DND-41 (cell line): Measurements from ENCODE around the gene TMPRSS11E.

Experiments
- ATAC-seq: fragments of 200-7000 bp; cut with Tn5 transposase; 3 replicates; pipeline ENCODE4 v1.9.1; 2021; ENCODE audit warnings: low read depth; ENCODE audit not compliant: insufficient read depth
- DNase-seq: peaks from one replicate; pipeline ENCODE4 v3.0.0-alpha.2; 2020
- H2AFZ ChIP-seq: 2 replicates; pipeline ENCODE4 v1.6.0; 2012; ENCODE audit warnings: low read depth, low read length
- H3K27ac ChIP-seq: 2 replicates; pipeline ENCODE4 v1.5.1; 2012; ENCODE audit warnings: low read length, inconsistent platforms
- H3K27me3 ChIP-seq: fragments of 200-600 bp; sonication (generic); 2 replicates; pipeline ENCODE4 v1.6.0; 2012; ENCODE audit warnings: low read length, mild to moderate bottlenecking, inconsistent platforms; ENCODE audit not compliant: insufficient read depth, poor library complexity
- H3K36me3 ChIP-seq: 2 replicates; pipeline ENCODE4 v1.5.1; 2012; ENCODE audit warnings: low read length, inconsistent platforms; ENCODE audit not compliant: insufficient read depth
- H3K4me1 ChIP-seq: 2 replicates; pipeline ENCODE4 v1.5.1; 2012; ENCODE audit warnings: mild to moderate bottlenecking, low read length; ENCODE audit not compliant: insufficient read depth
- H3K4me2 ChIP-seq: 2 replicates; pipeline ENCODE4 v1.6.0; 2012; ENCODE audit warnings: mild to moderate bottlenecking, moderate library complexity, low read length, inconsistent platforms; ENCODE audit not compliant: insufficient read depth
- H3K4me3 ChIP-seq, 2 experiments: fragments of 200-600 bp in 1 of 2; shearing (Covaris generic) in 1 of 2; 2 replicates each; pipeline ENCODE4 v1.5.1; 2012 to 2016; ENCODE audit warnings: inconsistent platforms in 2 of 2, low read length in 2 of 2, mild to moderate bottlenecking in 2 of 2, low read depth in 1 of 2, moderate library complexity in 1 of 2
- H3K79me2 ChIP-seq: 2 replicates; pipeline ENCODE4 v1.6.0; 2012; ENCODE audit warnings: low read length, inconsistent platforms; ENCODE audit not compliant: insufficient read depth
- H3K9ac ChIP-seq: 2 replicates; pipeline ENCODE4 v1.6.0; 2012; ENCODE audit warnings: low read depth, mild to moderate bottlenecking, inconsistent platforms, low read length, moderate library complexity
- H3K9me3 ChIP-seq: 2 replicates; pipeline ENCODE4 v1.5.1; 2012; ENCODE audit warnings: low read length, moderate library complexity, mild to moderate bottlenecking, inconsistent platforms; ENCODE audit not compliant: insufficient read depth, severe bottlenecking
- H4K20me1 ChIP-seq: 2 replicates; pipeline ENCODE4 v1.6.0; 2012; ENCODE audit warnings: low read length; ENCODE audit not compliant: insufficient read depth
- CTCF ChIP-seq: IDR thresholded peaks from 2 replicates; pipeline ENCODE4 v1.5.1; 2012; ENCODE audit warnings: borderline replicate concordance, low read length, moderate library complexity, mild to moderate bottlenecking; ENCODE audit not compliant: poor library complexity, severe bottlenecking; ENCODE audit errors: extremely low read depth
- EZH2 ChIP-seq: IDR thresholded peaks from 3 replicates; pipeline ENCODE4 v1.6.1; 2012; ENCODE audit warnings: borderline replicate concordance, low read depth, mild to moderate bottlenecking, moderate library complexity, low read length, inconsistent platforms; ENCODE audit not compliant: severe bottlenecking

Gene TMPRSS11E

GRCh38 chr4:68461790-68462189, 14.5 kb downstream of the TMPRSS11E start:
- no peak for ATAC-seq
- Histone ChIP-seq H3K27ac (no peak overlapping the region), H3K36me3 (no peaks in the 10 kb centered on the region), H3K4me2 (no peak overlapping the region), H3K79me2 (no peaks in the 10 kb centered on the region), H2AFZ (no peak overlapping the region), H3K4me1 (no peaks in the 10 kb centered on the region), H3K9ac (no peak overlapping the region), H3K27me3 (no peaks in the 10 kb centered on the region), H4K20me1 (no peaks in the 10 kb centered on the region), H3K4me3 (no peak overlapping the region), H3K9me3 (no peaks in the 10 kb centered on the region)
- DNase-seq = no peak
- no peak for TF ChIP-seq EZH2
- no peak for TF ChIP-seq CTCF

- Histone ChIP-seq H3K4me3 (no peak overlapping the region), H3K27ac (no peak overlapping the region), H3K9me3 (no peaks in the 10 kb centered on the region), H3K36me3 (no peaks in the 10 kb centered on the region), H3K79me2 (no peaks in the 10 kb centered on the region), H3K4me1 (no peaks in the 10 kb centered on the region), H2AFZ (no peak overlapping the region), H3K9ac (no peak overlapping the region), H4K20me1 (no peaks in the 10 kb centered on the region), H3K27me3 (no peaks in the 10 kb centered on the region), H3K4me2 (no peak overlapping the region)
- DNase-seq = no peak
- ATAC-seq = no peak
- TF ChIP-seq EZH2 = no peak
- TF ChIP-seq CTCF = no peak
These were observed 15.4 kb downstream of the TMPRSS11E start for GRCh38 chr4:68462691-68463090.

- no peak overlapping the region for H3K4me2 ChIP-seq
- no peaks in the 10 kb centered on the region for H3K4me1 ChIP-seq
- DNase-seq = no peak
- ATAC-seq = no peak
- no peaks in the 10 kb centered on the region for H3K79me2 ChIP-seq
- H3K9me3 ChIP-seq = no peaks in the 10 kb centered on the region
- no peaks in the 10 kb centered on the region for H3K27me3 ChIP-seq
- H4K20me1 ChIP-seq = no peaks in the 10 kb centered on the region
- H3K36me3 ChIP-seq = no peaks in the 10 kb centered on the region
- no peak overlapping the region for H3K27ac ChIP-seq
- TF ChIP-seq CTCF (no peak), EZH2 (no peak)
- H3K9ac ChIP-seq = no peak overlapping the region
- H3K4me3 ChIP-seq = no peak overlapping the region
- H2AFZ ChIP-seq = no peak overlapping the region
These were observed 16.5 kb downstream of the TMPRSS11E start for GRCh38 chr4:68463796-68464195.

- Histone ChIP-seq H3K4me2 (no peak overlapping the region), H3K9ac (no peak overlapping the region), H3K9me3 (no peaks in the 10 kb centered on the region), H3K4me1 (no peaks in the 10 kb centered on the region), H3K4me3 (no peak overlapping the region), H3K27ac (no peak overlapping the region), H2AFZ (no peak overlapping the region), H4K20me1 (no peaks in the 10 kb centered on the region), H3K36me3 (no peaks in the 10 kb centered on the region), H3K79me2 (no peaks in the 10 kb centered on the region), H3K27me3 (no peaks in the 10 kb centered on the region)
- DNase-seq = no peak
- TF ChIP-seq EZH2 (no peak), CTCF (no peak)
- no peak for ATAC-seq
These were observed 17.8 kb downstream of the TMPRSS11E start for GRCh38 chr4:68465058-68465457.
